ENCODE results near the gene TMEM229A. TPM values are rescaled to one million over a fixed set of nuclear protein-coding genes. Genes with fewer than 3 reads are reported as not detected.
"Not testable (repeated sequence)": the region's sequence is repeated elsewhere in the genome, so short reads cannot be mapped to it uniquely, and the experiment has no call there.

TMEM229A gene
- total and polyA plus RNA-seq, 11 donors: 0.15 TPM; not detected in 10

DNA sequence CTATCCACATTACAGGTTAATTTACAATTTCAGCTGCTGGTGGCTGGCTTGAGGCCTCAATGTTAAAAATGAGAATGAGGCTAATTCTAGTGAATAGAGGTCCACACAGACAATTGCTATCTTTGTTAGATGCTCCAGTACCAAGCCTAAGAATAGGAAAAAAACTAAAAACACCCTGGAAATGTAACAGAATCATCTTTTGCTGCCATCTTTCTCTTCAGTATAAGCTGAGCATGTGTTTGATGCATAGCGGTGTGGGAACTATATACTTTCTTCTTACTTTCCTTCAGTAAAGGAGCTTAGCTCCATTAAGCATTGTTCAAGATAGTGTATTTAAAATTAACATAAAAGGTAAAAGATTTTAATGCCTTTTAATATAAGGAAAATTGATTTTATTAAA is 5.6 kb downstream of the TMEM229A start:
- no peaks in the 10 kb centered on the region for H3K9me3 ChIP-seq
- H3K27me3 ChIP-seq: peaks cover 0 to 42% (median 14%) of the 10 kb centered on the region in 9 donors
- peaks cover 0 to 7% (median 6%) of the 10 kb centered on the region in 12 donors for H3K4me1 ChIP-seq
- no peak overlapping the region for H3K4me3 ChIP-seq
- intact Hi-C loops (cut with DNase I): no loop called here
- 94 to 100% (median 96%) methylated on average over 1 of the region's 1 CpG for WGBS, 4 donors
- no peak for DNase-seq
- TF ChIP-seq, protein P1, sequence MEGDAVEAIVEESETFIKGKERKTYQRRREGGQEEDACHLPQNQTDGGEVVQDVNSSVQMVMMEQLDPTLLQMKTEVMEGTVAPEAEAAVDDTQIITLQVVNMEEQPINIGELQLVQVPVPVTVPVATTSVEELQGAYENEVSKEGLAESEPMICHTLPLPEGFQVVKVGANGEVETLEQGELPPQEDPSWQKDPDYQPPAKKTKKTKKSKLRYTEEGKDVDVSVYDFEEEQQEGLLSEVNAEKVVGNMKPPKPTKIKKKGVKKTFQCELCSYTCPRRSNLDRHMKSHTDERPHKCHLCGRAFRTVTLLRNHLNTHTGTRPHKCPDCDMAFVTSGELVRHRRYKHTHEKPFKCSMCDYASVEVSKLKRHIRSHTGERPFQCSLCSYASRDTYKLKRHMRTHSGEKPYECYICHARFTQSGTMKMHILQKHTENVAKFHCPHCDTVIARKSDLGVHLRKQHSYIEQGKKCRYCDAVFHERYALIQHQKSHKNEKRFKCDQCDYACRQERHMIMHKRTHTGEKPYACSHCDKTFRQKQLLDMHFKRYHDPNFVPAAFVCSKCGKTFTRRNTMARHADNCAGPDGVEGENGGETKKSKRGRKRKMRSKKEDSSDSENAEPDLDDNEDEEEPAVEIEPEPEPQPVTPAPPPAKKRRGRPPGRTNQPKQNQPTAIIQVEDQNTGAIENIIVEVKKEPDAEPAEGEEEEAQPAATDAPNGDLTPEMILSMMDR (IDR thresholded peaks at IDR 0.05): no peak
- TF ChIP-seq POLR2A (IDR thresholded peaks at IDR 0.05): no peak
- ATAC-seq: no peak
- no peaks in the 10 kb centered on the region for H3K36me3 ChIP-seq
- no peak overlapping the region for H3K27ac ChIP-seq

DNA sequence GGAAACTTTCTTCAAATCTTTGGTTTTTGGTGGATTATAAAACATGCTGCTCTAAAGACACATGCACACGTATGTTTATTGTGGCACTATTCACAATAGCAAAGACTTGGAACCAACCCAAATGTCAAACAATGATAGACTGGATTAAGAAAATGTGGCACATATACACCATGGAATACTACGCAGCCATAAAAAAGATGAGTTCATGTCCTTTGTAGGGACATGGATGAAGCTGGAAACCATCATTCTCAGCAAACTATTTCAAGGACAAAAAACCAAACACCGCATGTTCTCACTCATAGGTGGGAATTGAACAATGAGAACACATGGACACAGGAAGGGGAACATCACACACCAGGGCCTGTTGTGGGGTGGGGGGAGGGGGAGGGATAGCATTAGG is 8.5 kb downstream of the TMEM229A start:
- DNase-seq; intact Hi-C loops (cut with DNase I); H3K9me3 ChIP-seq; ATAC-seq; H3K36me3 ChIP-seq; H3K27ac ChIP-seq; H3K4me3 ChIP-seq; H3K4me1 ChIP-seq: not testable (repeated sequence)
- peaks cover 0 to 13% (median 0%) of the 10 kb centered on the region in 9 donors for H3K27me3 ChIP-seq
- 87 to 95% (median 91%) methylated on average over 3 of the region's 3 CpGs for WGBS, 4 donors

DNA sequence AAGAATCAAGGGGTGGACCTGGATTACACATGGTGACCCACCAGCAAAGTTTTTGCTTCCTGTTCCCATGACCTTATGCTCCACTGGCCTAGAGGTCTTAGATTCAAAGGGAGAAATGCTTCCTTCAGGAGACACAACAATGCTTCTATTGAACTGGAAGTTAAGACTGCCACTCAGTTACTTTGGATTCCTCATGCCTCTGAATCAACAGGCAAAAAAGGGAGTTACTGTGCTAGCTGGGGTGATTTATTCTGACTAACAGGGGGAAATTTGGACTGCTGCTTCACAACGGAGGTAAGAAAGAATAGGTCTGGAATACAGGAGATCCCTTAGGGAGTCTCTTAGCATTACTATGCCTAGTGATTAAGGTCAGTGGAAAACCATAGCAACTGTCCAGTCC is 10.3 kb downstream of the TMEM229A start:
- no peak overlapping the region for H3K4me3 ChIP-seq
- H3K27me3 ChIP-seq: peaks cover 0 to 4% (median 0%) of the 10 kb centered on the region in 9 donors
- H3K36me3 ChIP-seq: no peaks in the 10 kb centered on the region
- no peak overlapping the region for H3K27ac ChIP-seq
- DNase-seq (no peak), ATAC-seq (no peak)
- no peaks in the 10 kb centered on the region for H3K4me1 ChIP-seq
- intact Hi-C loops (cut with DNase I): no loop called here
- TF ChIP-seq, protein P1 (IDR thresholded peaks at IDR 0.05): no peak
- TF ChIP-seq POLR2A (IDR thresholded peaks at IDR 0.05): no peak
- WGBS, 4 donors: 47 to 66% (median 61%) methylated on average over 1 of the region's 1 CpG
- no peaks in the 10 kb centered on the region for H3K9me3 ChIP-seq

DNA sequence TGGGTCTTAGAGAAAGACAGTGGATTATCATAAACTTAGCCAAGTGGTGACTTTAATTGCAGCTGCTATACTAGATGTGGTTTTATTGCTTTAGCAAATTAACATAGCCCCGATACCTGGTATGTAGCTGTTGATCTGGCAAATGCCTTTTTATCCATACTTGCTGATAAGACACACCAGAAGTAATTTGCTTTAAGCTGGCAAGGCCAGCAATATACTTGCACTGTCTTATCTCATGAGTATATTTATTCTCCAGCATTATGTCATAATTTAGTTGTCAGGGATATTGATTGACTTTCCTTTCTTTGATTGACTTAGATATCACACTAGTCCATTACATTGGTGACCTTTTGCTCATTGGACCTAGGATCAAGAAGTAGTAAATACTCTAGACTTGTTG is 12.8 kb downstream of the TMEM229A start:
- no peaks in the 10 kb centered on the region for H3K9me3 ChIP-seq
- H3K36me3 ChIP-seq: no peaks in the 10 kb centered on the region
- no peak overlapping the region for H3K4me3 ChIP-seq
- intact Hi-C loops (cut with DNase I): no loop called here
- no peaks in the 10 kb centered on the region for H3K27me3 ChIP-seq
- H3K27ac ChIP-seq: no peak overlapping the region
- ATAC-seq (no peak), DNase-seq (no peak)
- H3K4me1 ChIP-seq: no peaks in the 10 kb centered on the region
- TF ChIP-seq, protein P1 (IDR thresholded peaks at IDR 0.05): no peak
- TF ChIP-seq POLR2A (IDR thresholded peaks at IDR 0.05): no peak
- 88 to 94% (median 92%) methylated on average over 1 of the region's 1 CpG for WGBS, 4 donors

DNA sequence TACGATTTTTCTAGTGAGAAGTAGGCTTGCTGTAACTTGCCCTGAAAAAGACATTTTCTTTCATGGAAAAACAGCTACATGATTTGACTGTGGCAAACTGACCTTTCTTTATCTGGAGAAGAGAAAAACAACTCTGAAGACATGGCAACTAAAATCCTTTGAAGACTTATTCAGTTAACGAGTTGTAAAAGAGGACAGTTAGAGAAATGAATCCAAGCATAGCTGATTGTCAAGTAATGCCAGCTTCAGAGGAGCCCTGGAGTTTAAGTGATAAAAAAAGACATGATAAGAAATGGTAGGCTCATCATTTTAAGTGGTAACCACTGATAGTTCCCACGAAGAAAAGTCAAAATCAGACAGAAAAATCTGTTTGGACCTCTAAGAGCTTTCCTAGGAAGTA is 19.6 kb downstream of the TMEM229A start:
- no peaks in the 10 kb centered on the region for H3K4me1 ChIP-seq
- H3K4me3 ChIP-seq: no peak overlapping the region
- H3K36me3 ChIP-seq: no peaks in the 10 kb centered on the region
- WGBS, 4 donors: 38 to 53% (median 41%) methylated on average over 3 of the region's 3 CpGs
- no peak for ATAC-seq
- no peaks in the 10 kb centered on the region for H3K27me3 ChIP-seq
- TF ChIP-seq POLR2A (IDR thresholded peaks at IDR 0.05): no peak
- TF ChIP-seq, protein P1 (IDR thresholded peaks at IDR 0.05): no peak
- H3K9me3 ChIP-seq: no peaks in the 10 kb centered on the region
- no peak for DNase-seq
- H3K27ac ChIP-seq: no peak overlapping the region
- intact Hi-C loops (cut with DNase I): no loop called here

Measured in heart left ventricle (tissue), 16 donors.